NCI-H187 (cell line): ENCODE data around the gene ZC3H4.

Experiments
- DNase-seq, 2 experiments: peaks; one replicate each; lab custom pipeline; 2025; lab: John Stamatoyannopoulos, UW

ZC3H4 gene

GRCh38 chr19:47020992-47021496 lies 92.5 kb downstream of the ZC3H4 start:
- DNase-seq = no peak

- no peak for DNase-seq
Observed at GRCh38 chr19:47020132-47020805, 93.3 kb downstream of the ZC3H4 start.

GRCh38 chr19:47019431-47020041 lies 94.0 kb downstream of the ZC3H4 start, which contains the start of gene NPAS1:
Gene NPAS1 (plus strand): TSS chr19:47019837. CDS start chr19:47021048, 1,211 bp downstream.
- DNase-seq = no peak

- no peak for DNase-seq
Observed at GRCh38 chr19:47018923-47019322, 94.7 kb downstream of the ZC3H4 start.
